ENCODE data around the gene MMP28.

MMP28 gene

GRCh38 chr17:35716897-35717465 is 78.5 kb downstream of the MMP28 start:
- H3K27ac ChIP-seq = no peak overlapping the region
- H3K36me3 ChIP-seq (replicated peaks) = peaks cover 27% of the 10 kb centered on the region
- DNase-seq = no peak
- in situ Hi-C loops (cut with HindIII; ENCODE audit: low pct_ligation_motif_present, low sequenced_read_pairs) = no loop called here
- no peak overlapping the region for H3K4me3 ChIP-seq (ENCODE audit: low read depth, low read length)
- TF ChIP-seq CTCF (IDR thresholded peaks at IDR 0.05; ENCODE audit: low read depth, low read length, missing control alignments) = no peak
- H3K27me3 ChIP-seq (replicated peaks) = no peaks in the 10 kb centered on the region

DNA sequence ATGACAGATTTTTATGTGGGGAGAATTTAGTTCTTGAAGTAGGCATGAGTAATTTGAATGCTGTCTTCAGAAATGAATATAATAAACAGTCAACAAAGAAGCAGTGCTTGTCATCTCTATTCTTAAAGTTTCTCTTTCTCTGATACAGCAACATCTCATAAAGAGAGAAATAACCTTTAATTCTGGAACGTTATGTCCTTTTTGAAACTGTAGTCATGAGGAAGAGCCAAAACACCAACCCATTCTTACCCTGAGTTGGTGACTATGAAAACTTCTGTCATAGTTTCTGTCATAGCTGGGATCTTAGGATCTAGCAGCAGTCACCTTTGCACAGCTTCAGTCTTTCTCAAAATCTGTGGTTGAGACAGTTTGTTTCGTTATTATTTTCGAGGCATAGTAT is 79.3 kb downstream of the MMP28 start:
- no peak for DNase-seq
- Histone ChIP-seq H3K36me3 (replicated peaks) (peaks cover 26% of the 10 kb centered on the region), H3K27ac (no peak overlapping the region), H3K4me3 (ENCODE audit: low read depth, low read length) (no peak overlapping the region), H3K27me3 (replicated peaks) (no peaks in the 10 kb centered on the region)
- no peak for TF ChIP-seq CTCF (IDR thresholded peaks at IDR 0.05; ENCODE audit: low read depth, low read length, missing control alignments)
- in situ Hi-C loops (cut with HindIII; ENCODE audit: low pct_ligation_motif_present, low sequenced_read_pairs) = no loop called here

All from brain microvascular endothelial cell (primary cell).